Measurements from ENCODE around the gene PSAP.

PSAP gene

GRCh38 chr10:71806704-71807556 lies 44.1 kb downstream of the PSAP start:
- DNase-seq, result no peak

GRCh38 chr10:71805776-71806703 lies 45.0 kb downstream of the PSAP start:
- DNase-seq, result no peak

- DNase-seq, result no peak
Measured at GRCh38 chr10:71804077-71804476, 47.0 kb downstream of the PSAP start.

- no peak for DNase-seq
Measured at GRCh38 chr10:71802715-71803488, 48.1 kb downstream of the PSAP start.

GRCh38 chr10:71802235-71802634 lies 48.8 kb downstream of the PSAP start:
- DNase-seq, result no peak

GRCh38 chr10:71801361-71801760 lies 49.7 kb downstream of the PSAP start:
- DNase-seq, result no peak

- DNase-seq, result no peak
Measured at GRCh38 chr10:71799608-71800453, 51.2 kb downstream of the PSAP start.

- DNase-seq, result no peak
Measured at GRCh38 chr10:71799112-71799511, 51.9 kb downstream of the PSAP start.

GRCh38 chr10:71798308-71798624 lies 52.8 kb downstream of the PSAP start:
- DNase-seq, result no peak

GRCh38 chr10:71797533-71798307 lies 53.3 kb downstream of the PSAP start:
- no peak for DNase-seq

GRCh38 chr10:71796749-71797405 lies 54.2 kb downstream of the PSAP start:
- no peak for DNase-seq

- DNase-seq, result no peak
Measured at GRCh38 chr10:71795248-71795647, 55.8 kb downstream of the PSAP start.

GRCh38 chr10:71790749-71791440 lies 60.2 kb downstream of the PSAP start:
- no peak for DNase-seq

GRCh38 chr10:71789871-71790270 lies 61.2 kb downstream of the PSAP start:
- no peak for DNase-seq

GRCh38 chr10:71788954-71789353 lies 62.1 kb downstream of the PSAP start:
- no peak for DNase-seq

GRCh38 chr10:71784679-71785272 lies 66.3 kb downstream of the PSAP start:
- no peak for DNase-seq

- DNase-seq, result no peak
Measured at GRCh38 chr10:71783917-71784678, 67.0 kb downstream of the PSAP start.

- no peak for DNase-seq
Measured at GRCh38 chr10:71782917-71783490, 68.0 kb downstream of the PSAP start.
